Dendritic cell treated with granulocyte-macrophage colony-stimulating factor and Interleukin-4, amounts not matched to agents 40 ng/mL and 50 ng/mL, for 4 days (primary cell): ENCODE results near the gene ALOX5AP.

Experiments used
- H3K27ac Mint-ChIP-seq: one replicate; pipeline ENCODE4 v1.8.0; 2022; ENCODE audit warnings: mild to moderate bottlenecking, mixed read lengths
- H3K27me3 Mint-ChIP-seq: one replicate; pipeline ENCODE4 v1.8.0; 2022; ENCODE audit warnings: mild to moderate bottlenecking, mixed read lengths
- H3K36me3 Mint-ChIP-seq: one replicate; pipeline ENCODE4 v1.8.0; 2022; ENCODE audit warnings: low read depth, mixed read lengths
- H3K4me1 Mint-ChIP-seq: one replicate; pipeline ENCODE4 v1.8.0; 2022; ENCODE audit warnings: low read depth, mixed read lengths
- H3K4me3 Mint-ChIP-seq: one replicate; pipeline ENCODE4 v1.8.0; 2022; ENCODE audit warnings: mild to moderate bottlenecking, moderate library complexity, mixed read lengths
- H3K9me3 Mint-ChIP-seq: one replicate; pipeline ENCODE4 v1.8.0; 2022; ENCODE audit warnings: mixed read lengths
- intact Hi-C: fragments of 100-400 bp; cut with micrococcal nuclease; formaldehyde crosslinking; loops from one replicate; pipeline ENCODE4 v1.15.0; 2022

Gene ALOX5AP

GRCh38 chr13:30796631-30797601 lies 61.6 kb downstream of the ALOX5AP start:
- H3K27me3 Mint-ChIP-seq = peaks cover 36% of the 10 kb centered on the region
- no peak overlapping the region for H3K27ac Mint-ChIP-seq
- H3K4me3 Mint-ChIP-seq = no peak overlapping the region
- H3K9me3 Mint-ChIP-seq = no peaks in the 10 kb centered on the region
- peaks cover 16% of the 10 kb centered on the region for H3K4me1 Mint-ChIP-seq
- intact Hi-C loops = no loop called here
- no peaks in the 10 kb centered on the region for H3K36me3 Mint-ChIP-seq

- H3K4me1 Mint-ChIP-seq = peaks cover 24% of the 10 kb centered on the region
- H3K4me3 Mint-ChIP-seq = no peak overlapping the region
- H3K27me3 Mint-ChIP-seq = peaks cover 36% of the 10 kb centered on the region
- no peaks in the 10 kb centered on the region for H3K36me3 Mint-ChIP-seq
- H3K27ac Mint-ChIP-seq = no peak overlapping the region
- intact Hi-C loops = no loop called here
- no peaks in the 10 kb centered on the region for H3K9me3 Mint-ChIP-seq
Measured at GRCh38 chr13:30797847-30798535, 62.6 kb downstream of the ALOX5AP start.

GRCh38 chr13:30798776-30799355 lies 63.5 kb downstream of the ALOX5AP start:
- Mint-ChIP-seq H3K4me1 (peaks cover 30% of the 10 kb centered on the region), H3K36me3 (no peaks in the 10 kb centered on the region), H3K27ac (no peak overlapping the region), H3K27me3 (peaks cover 43% of the 10 kb centered on the region), H3K9me3 (no peaks in the 10 kb centered on the region), H3K4me3 (no peak overlapping the region)
- intact Hi-C loops = no loop called here

- Mint-ChIP-seq H3K27ac (no peak overlapping the region), H3K4me1 (peaks cover 30% of the 10 kb centered on the region)
- intact Hi-C loops = no loop called here
Measured at GRCh38 chr13:30799356-30799824, 64.0 kb downstream of the ALOX5AP start.

GRCh38 chr13:30800107-30800506 lies 64.8 kb downstream of the ALOX5AP start:
- H3K4me3 Mint-ChIP-seq = no peak overlapping the region
- H3K4me1 Mint-ChIP-seq = peaks cover 30% of the 10 kb centered on the region
- H3K36me3 Mint-ChIP-seq = no peaks in the 10 kb centered on the region
- H3K9me3 Mint-ChIP-seq = no peaks in the 10 kb centered on the region
- intact Hi-C loops = loop anchor here (5.0 to 10.0 kb wide), 2 partner anchors 55 to 123 kb away; no protein-coding TSS in a partner anchor
- H3K27me3 Mint-ChIP-seq = peaks cover 34% of the 10 kb centered on the region
- H3K27ac Mint-ChIP-seq = no peak overlapping the region

More at GRCh38 chr13:30799356-30799824, 64.0 kb downstream of the ALOX5AP start:
- H3K27me3 Mint-ChIP-seq = peaks cover 38% of the 10 kb centered on the region
- no peak overlapping the region for H3K4me3 Mint-ChIP-seq
- no peaks in the 10 kb centered on the region for H3K9me3 Mint-ChIP-seq
- no peaks in the 10 kb centered on the region for H3K36me3 Mint-ChIP-seq

- Mint-ChIP-seq H3K36me3 (no peaks in the 10 kb centered on the region), H3K27ac (peak overlapping the region; percentile 27), H3K4me1 (peaks cover 32% of the 10 kb centered on the region), H3K27me3 (peaks cover 22% of the 10 kb centered on the region), H3K4me3 (no peak overlapping the region), H3K9me3 (no peaks in the 10 kb centered on the region)
- intact Hi-C loops = loop anchor here (5.0 to 10.0 kb wide), 2 partner anchors 58 to 125 kb away; no protein-coding TSS in a partner anchor
Measured at GRCh38 chr13:30802501-30802900, 67.2 kb downstream of the ALOX5AP start.

- intact Hi-C loops = loop anchor here (5.0 to 10.0 kb wide), 2 partner anchors 58 to 126 kb away; no protein-coding TSS in a partner anchor
- H3K9me3 Mint-ChIP-seq = no peaks in the 10 kb centered on the region
- peaks cover 18% of the 10 kb centered on the region for H3K27me3 Mint-ChIP-seq
- peaks cover 33% of the 10 kb centered on the region for H3K4me1 Mint-ChIP-seq
- H3K27ac Mint-ChIP-seq = peak overlapping the region; percentile 27
- peak overlapping the region; percentile 69 for H3K4me3 Mint-ChIP-seq
- no peaks in the 10 kb centered on the region for H3K36me3 Mint-ChIP-seq
Measured at GRCh38 chr13:30802953-30803478, 67.7 kb downstream of the ALOX5AP start.

GRCh38 chr13:30803749-30804148 lies 68.4 kb downstream of the ALOX5AP start:
- peak overlapping the region; percentile 27 for H3K27ac Mint-ChIP-seq
- no peak overlapping the region for H3K4me3 Mint-ChIP-seq
- intact Hi-C loops = loop anchor here (5.0 to 10.0 kb wide), 2 partner anchors 59 to 126 kb away; no protein-coding TSS in a partner anchor

GRCh38 chr13:30804474-30804873 lies 69.1 kb downstream of the ALOX5AP start:
- Mint-ChIP-seq H3K4me1 (peaks cover 33% of the 10 kb centered on the region), H3K27me3 (peaks cover 14% of the 10 kb centered on the region), H3K9me3 (no peaks in the 10 kb centered on the region), H3K4me3 (no peak overlapping the region), H3K27ac (no peak overlapping the region), H3K36me3 (no peaks in the 10 kb centered on the region)
- intact Hi-C loops = loop anchor here (5.0 to 10.0 kb wide), 2 partner anchors 60 to 127 kb away; no protein-coding TSS in a partner anchor

More at GRCh38 chr13:30803749-30804148, 68.4 kb downstream of the ALOX5AP start:
- Mint-ChIP-seq H3K9me3 (no peaks in the 10 kb centered on the region), H3K27me3 (peaks cover 18% of the 10 kb centered on the region), H3K36me3 (no peaks in the 10 kb centered on the region), H3K4me1 (peaks cover 33% of the 10 kb centered on the region)

GRCh38 chr13:30805132-30805537 lies 69.8 kb downstream of the ALOX5AP start:
- H3K4me1 Mint-ChIP-seq = peaks cover 33% of the 10 kb centered on the region
- H3K27ac Mint-ChIP-seq = no peak overlapping the region
- intact Hi-C loops = loop anchor here (10.0 kb wide), 1 partner anchor 60 kb away; no protein-coding TSS in a partner anchor
- peaks cover 12% of the 10 kb centered on the region for H3K27me3 Mint-ChIP-seq
- no peaks in the 10 kb centered on the region for H3K36me3 Mint-ChIP-seq
- H3K9me3 Mint-ChIP-seq = no peaks in the 10 kb centered on the region
- no peak overlapping the region for H3K4me3 Mint-ChIP-seq

- peaks cover 28% of the 10 kb centered on the region for H3K4me1 Mint-ChIP-seq
- H3K4me3 Mint-ChIP-seq = no peak overlapping the region
- intact Hi-C loops = loop anchor here (10.0 kb wide), 1 partner anchor 61 kb away; no protein-coding TSS in a partner anchor
- H3K27ac Mint-ChIP-seq = peak overlapping the region; percentile 27
- peaks cover 9% of the 10 kb centered on the region for H3K27me3 Mint-ChIP-seq
- no peaks in the 10 kb centered on the region for H3K36me3 Mint-ChIP-seq
- H3K9me3 Mint-ChIP-seq = no peaks in the 10 kb centered on the region
Measured at GRCh38 chr13:30805603-30806011, 70.3 kb downstream of the ALOX5AP start.

- Mint-ChIP-seq H3K4me1 (peaks cover 28% of the 10 kb centered on the region), H3K36me3 (no peaks in the 10 kb centered on the region), H3K4me3 (no peak overlapping the region), H3K9me3 (no peaks in the 10 kb centered on the region), H3K27ac (no peak overlapping the region), H3K27me3 (peaks cover 7% of the 10 kb centered on the region)
- intact Hi-C loops = loop anchor here (10.0 kb wide), 1 partner anchor 62 kb away; no protein-coding TSS in a partner anchor
Measured at GRCh38 chr13:30806784-30807183, 71.4 kb downstream of the ALOX5AP start.

GRCh38 chr13:30807392-30807791 lies 72.0 kb downstream of the ALOX5AP start:
- Mint-ChIP-seq H3K27ac (no peak overlapping the region), H3K27me3 (peaks cover 7% of the 10 kb centered on the region), H3K4me1 (peaks cover 26% of the 10 kb centered on the region), H3K4me3 (no peak overlapping the region), H3K36me3 (no peaks in the 10 kb centered on the region), H3K9me3 (no peaks in the 10 kb centered on the region)
- intact Hi-C loops = loop anchor here (10.0 kb wide), 1 partner anchor 63 kb away; no protein-coding TSS in a partner anchor
